Vagina (tissue), 2 donors: Measurements from ENCODE around the gene GATA5. TPM values are rescaled to one million over a fixed set of nuclear protein-coding genes. Genes with fewer than 3 reads are reported as not detected.

Source experiments
- DNase-seq, 2 donors: peaks; one replicate each; pipeline ENCODE4 v3.0.0-alpha.2; 2017; ENCODE audit errors: extremely low spot score in 2 of 2
- H3K27ac ChIP-seq: fragments of 200-600 bp; sonication (generic); one replicate; pipeline ENCODE4 v1.5.1; 2019
- H3K27me3 ChIP-seq: fragments of 200-600 bp; sonication (generic); one replicate; pipeline ENCODE4 v1.5.1; 2019
- H3K36me3 ChIP-seq, 2 donors: fragments of 200-600 bp; sonication (generic); one replicate each; pipeline ENCODE4 v1.5.1; 2017 to 2019
- H3K4me1 ChIP-seq: fragments of 200-600 bp; sonication (generic); one replicate; pipeline ENCODE4 v1.5.1; 2019
- H3K4me3 ChIP-seq, 2 donors: fragments of 200-600 bp; sonication (generic); 1 replicate in 1 of 2; 2 replicates in 1 of 2; pipeline ENCODE4 v1.5.1; 2016 to 2019
- H3K9me3 ChIP-seq: fragments of 200-600 bp; sonication (generic); one replicate; pipeline ENCODE4 v1.5.1; 2019
- POLR2A ChIP-seq, 2 donors: fragments of 450-650 bp; IDR thresholded peaks; one replicate each; pipeline ENCODE4 v1.6.1; 2017; ENCODE audit warnings: antibody characterized with exemption in 2 of 2, mild to moderate bottlenecking in 2 of 2, moderate library complexity in 2 of 2
- POLR2AphosphoS5 ChIP-seq, 2 donors: sonication (generic); formaldehyde crosslinking; IDR thresholded peaks; one replicate each; pipeline ENCODE4 v1.9.0; 2017; ENCODE audit warnings: antibody characterized with exemption in 2 of 2, mild to moderate bottlenecking in 2 of 2, low read depth in 1 of 2; ENCODE audit not compliant: insufficient read depth in 1 of 2
- intact Hi-C: fragments of 100-400 bp; cut with DNase I; formaldehyde crosslinking; loops from one replicate; pipeline ENCODE4 v1.15.1; 2023
- total RNA-seq: library from RNA; depleted of rRNA; stranded (reverse); fragments of >200 nt; gene quantifications from one replicate; pipeline ENCODE4 v1.2.3, GENCODE V29; 2016
- TF ChIP-seq, protein P1 (sequence below), 3 experiments: fragments of 450-650 bp in 2 of 3; fragments of 200-600 bp in 1 of 3; sonication (generic) in 1 of 3; IDR thresholded peaks; one replicate each; pipeline ENCODE4 v1.5.1; 2017 to 2019; ENCODE audit warnings: antibody characterized with exemption in 3 of 3, mild to moderate bottlenecking in 2 of 3, moderate library complexity in 2 of 3

The GATA5 gene
- total RNA-seq, 1 donor from 2014 or later, result 7.9 TPM

DNA sequence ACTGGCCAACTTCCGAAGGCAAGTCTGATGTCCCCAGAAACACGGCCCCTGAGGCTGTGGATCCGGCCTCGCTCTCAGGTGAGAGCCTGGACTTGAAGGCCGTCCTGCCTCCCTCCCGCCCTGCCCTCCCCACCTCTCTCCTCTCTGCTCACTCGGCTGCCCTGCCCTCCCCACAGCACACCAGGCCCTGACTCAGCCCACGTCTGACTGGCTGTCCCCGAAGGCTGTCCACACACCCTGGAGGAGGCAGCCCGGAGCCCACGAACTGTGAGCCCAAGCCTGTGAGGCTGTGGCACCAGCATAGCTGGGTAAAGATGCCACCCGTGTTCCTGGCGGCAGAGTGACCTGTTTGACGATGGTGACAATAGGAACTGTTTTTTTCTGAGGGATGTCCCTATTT is 16.3 kb downstream of the GATA5 start:
- DNase-seq, result no peak
- intact Hi-C loops, result no loop called here
- Histone ChIP-seq H3K9me3 (no peaks in the 10 kb centered on the region), H3K27ac (no peak overlapping the region), H3K27me3 (no peaks in the 10 kb centered on the region), H3K4me3 (no peak overlapping the region), H3K36me3 (no peaks in the 10 kb centered on the region), H3K4me1 (no peaks in the 10 kb centered on the region)
- TF ChIP-seq POLR2A (IDR thresholded peaks at IDR 0.05) (no peak), POLR2AphosphoS5 (IDR thresholded peaks at IDR 0.05; ENCODE audit: insufficient read depth in 1 of 2, low read depth in 1 of 2) (no peak)
- TF ChIP-seq, protein P1, sequence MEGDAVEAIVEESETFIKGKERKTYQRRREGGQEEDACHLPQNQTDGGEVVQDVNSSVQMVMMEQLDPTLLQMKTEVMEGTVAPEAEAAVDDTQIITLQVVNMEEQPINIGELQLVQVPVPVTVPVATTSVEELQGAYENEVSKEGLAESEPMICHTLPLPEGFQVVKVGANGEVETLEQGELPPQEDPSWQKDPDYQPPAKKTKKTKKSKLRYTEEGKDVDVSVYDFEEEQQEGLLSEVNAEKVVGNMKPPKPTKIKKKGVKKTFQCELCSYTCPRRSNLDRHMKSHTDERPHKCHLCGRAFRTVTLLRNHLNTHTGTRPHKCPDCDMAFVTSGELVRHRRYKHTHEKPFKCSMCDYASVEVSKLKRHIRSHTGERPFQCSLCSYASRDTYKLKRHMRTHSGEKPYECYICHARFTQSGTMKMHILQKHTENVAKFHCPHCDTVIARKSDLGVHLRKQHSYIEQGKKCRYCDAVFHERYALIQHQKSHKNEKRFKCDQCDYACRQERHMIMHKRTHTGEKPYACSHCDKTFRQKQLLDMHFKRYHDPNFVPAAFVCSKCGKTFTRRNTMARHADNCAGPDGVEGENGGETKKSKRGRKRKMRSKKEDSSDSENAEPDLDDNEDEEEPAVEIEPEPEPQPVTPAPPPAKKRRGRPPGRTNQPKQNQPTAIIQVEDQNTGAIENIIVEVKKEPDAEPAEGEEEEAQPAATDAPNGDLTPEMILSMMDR (IDR thresholded peaks at IDR 0.05), result no peak

DNA sequence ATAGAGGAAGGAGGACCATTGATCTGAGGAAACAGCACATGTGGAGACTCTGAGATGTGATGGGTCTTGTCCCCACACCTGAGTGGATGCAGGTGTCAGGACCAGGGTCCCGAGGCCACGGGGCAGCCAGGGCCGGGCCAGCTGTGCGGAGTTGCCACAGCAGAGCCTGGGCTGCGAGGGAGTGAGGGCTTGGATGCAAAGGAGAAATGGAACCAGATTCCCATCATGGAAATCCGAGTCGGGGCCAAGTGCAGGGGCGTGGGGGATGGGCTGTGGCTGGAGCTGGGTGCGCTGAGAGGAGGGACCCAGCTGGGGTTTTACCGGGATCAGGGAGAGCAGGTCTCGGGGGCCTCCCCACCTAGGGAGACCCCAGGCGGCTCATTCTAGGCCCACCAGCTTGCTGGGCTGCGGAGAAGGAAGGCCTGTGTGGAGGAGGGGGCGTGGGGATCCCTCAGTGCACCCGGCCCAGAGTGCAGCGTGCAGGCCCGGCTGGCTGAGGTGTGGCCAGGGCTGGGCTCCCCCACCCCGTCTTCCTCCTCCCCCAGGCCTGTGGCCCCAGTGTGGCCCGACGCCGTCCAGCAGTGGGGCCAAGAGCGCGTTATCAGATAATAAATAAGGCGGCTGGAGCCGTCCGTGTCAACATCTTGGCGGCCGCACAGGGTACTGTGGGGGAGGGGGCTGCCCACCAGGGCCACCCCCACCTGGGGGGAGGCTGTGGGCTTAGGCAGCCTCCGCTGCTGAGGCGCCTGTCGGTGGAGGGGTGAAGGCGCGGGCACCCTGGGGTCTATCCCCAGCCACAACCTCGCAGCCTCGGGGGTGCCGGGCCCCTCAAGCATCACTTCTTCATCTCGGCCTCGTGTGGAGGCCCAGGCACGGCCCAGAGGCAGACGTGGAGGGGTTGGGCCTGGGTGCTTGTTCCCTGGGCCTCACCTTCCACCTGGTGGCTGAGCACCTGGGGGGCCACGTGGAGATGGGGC is 17.2 kb downstream of the GATA5 start:
- no peaks in the 10 kb centered on the region for H3K4me1 ChIP-seq
- DNase-seq, result no peak
- H3K27me3 ChIP-seq, result no peaks in the 10 kb centered on the region
- intact Hi-C loops, result no loop called here
- H3K27ac ChIP-seq, result no peak overlapping the region
- no peaks in the 10 kb centered on the region for H3K36me3 ChIP-seq
- H3K9me3 ChIP-seq, result no peaks in the 10 kb centered on the region
- TF ChIP-seq, protein P1 (IDR thresholded peaks at IDR 0.05), result no peak
- no peak for TF ChIP-seq POLR2AphosphoS5 (IDR thresholded peaks at IDR 0.05; ENCODE audit: insufficient read depth in 1 of 2, low read depth in 1 of 2)
- TF ChIP-seq POLR2A (IDR thresholded peaks at IDR 0.05), result no peak
- H3K4me3 ChIP-seq, result no peak overlapping the region

DNA sequence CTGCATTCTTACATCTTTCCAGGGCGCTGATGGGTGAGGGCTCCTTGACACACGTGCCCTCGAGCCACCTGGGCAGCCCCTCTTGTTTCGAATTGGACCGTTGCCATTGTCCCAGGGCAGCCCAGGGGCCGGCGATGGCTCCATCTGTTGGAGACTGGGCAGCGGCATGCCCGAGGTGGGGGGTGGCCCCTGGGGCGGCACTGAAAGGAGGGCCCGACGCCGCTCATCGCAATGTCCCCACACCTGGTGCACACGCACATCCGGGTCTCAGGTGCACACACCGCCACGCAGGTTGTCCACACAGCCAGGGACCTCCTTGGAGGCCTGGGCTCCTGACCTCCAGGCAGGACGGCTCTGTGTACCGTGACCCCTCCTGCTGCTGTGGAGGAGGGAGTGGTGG is 18.0 kb downstream of the GATA5 start:
- Histone ChIP-seq H3K36me3 (no peaks in the 10 kb centered on the region), H3K4me1 (no peaks in the 10 kb centered on the region), H3K4me3 (no peak overlapping the region), H3K27ac (no peak overlapping the region), H3K27me3 (no peaks in the 10 kb centered on the region), H3K9me3 (no peaks in the 10 kb centered on the region)
- no peak for DNase-seq
- intact Hi-C loops, result no loop called here
- TF ChIP-seq, protein P1 (IDR thresholded peaks at IDR 0.05), result no peak
- TF ChIP-seq POLR2AphosphoS5 (IDR thresholded peaks at IDR 0.05; ENCODE audit: insufficient read depth in 1 of 2, low read depth in 1 of 2) (no peak), POLR2A (IDR thresholded peaks at IDR 0.05) (no peak)

DNA sequence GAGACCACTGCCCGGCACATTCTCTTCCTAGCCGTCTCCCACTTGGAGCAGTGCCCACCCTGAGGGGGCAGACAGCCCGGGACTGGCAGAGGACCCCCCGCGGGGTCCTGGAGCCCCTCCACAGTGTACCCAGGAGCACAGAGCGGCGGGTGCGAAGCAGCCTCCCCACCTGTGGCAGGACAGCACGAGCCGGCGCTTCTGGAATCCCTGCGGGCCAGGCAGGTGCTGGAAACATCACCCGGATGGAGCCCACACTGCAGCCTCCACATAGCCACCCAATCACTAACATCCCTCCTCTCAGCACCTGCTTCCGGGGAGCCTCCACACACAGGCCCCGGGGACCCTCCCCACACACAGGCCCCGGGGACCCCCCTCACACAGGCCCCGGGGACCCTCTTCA is 18.7 kb downstream of the GATA5 start:
- no peaks in the 10 kb centered on the region for H3K4me1 ChIP-seq
- H3K27me3 ChIP-seq, result no peaks in the 10 kb centered on the region
- no peaks in the 10 kb centered on the region for H3K9me3 ChIP-seq
- intact Hi-C loops, result no loop called here
- TF ChIP-seq POLR2AphosphoS5 (IDR thresholded peaks at IDR 0.05; ENCODE audit: insufficient read depth in 1 of 2, low read depth in 1 of 2), result no peak
- TF ChIP-seq, protein P1 (IDR thresholded peaks at IDR 0.05), result no peak
- TF ChIP-seq POLR2A (IDR thresholded peaks at IDR 0.05), result no peak
- no peak overlapping the region for H3K4me3 ChIP-seq
- no peaks in the 10 kb centered on the region for H3K36me3 ChIP-seq
- no peak overlapping the region for H3K27ac ChIP-seq
- no peak for DNase-seq

DNA sequence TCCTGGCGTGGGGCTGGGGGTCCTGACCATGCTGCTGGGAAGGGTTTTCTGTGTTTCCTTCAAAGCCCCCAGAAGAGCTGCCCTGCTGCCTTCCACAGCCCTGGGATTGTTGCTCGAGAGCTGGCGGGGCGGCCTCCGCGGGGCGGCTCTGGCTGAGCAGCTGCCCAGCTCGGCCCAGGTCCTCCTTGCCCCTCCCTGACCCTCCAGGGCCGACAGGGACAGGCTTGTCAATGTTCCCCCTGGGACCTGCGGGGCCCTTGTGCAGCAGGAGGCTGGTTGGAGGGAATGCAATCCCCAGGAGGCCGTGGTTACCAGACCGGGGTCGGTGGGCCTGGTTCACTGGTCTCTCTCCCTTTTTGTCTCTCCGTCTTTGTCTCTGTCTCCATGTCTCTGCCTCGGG is 19.9 kb downstream of the GATA5 start:
- Histone ChIP-seq H3K27me3 (no peaks in the 10 kb centered on the region), H3K9me3 (no peaks in the 10 kb centered on the region), H3K4me3 (no peak overlapping the region), H3K27ac (no peak overlapping the region), H3K36me3 (no peaks in the 10 kb centered on the region), H3K4me1 (no peaks in the 10 kb centered on the region)
- TF ChIP-seq POLR2AphosphoS5 (IDR thresholded peaks at IDR 0.05; ENCODE audit: insufficient read depth in 1 of 2, low read depth in 1 of 2) (no peak), POLR2A (IDR thresholded peaks at IDR 0.05) (no peak)
- TF ChIP-seq, protein P1 (IDR thresholded peaks at IDR 0.05), result no peak
- intact Hi-C loops, result no loop called here
- DNase-seq, result no peak
